HG03025 (cell line): ENCODE data around the gene SERPINE2.
"Not testable (repeated sequence)": the region's sequence is repeated elsewhere in the genome, so short reads cannot be mapped to it uniquely, and the experiment has no call there.

Experiments
- ATAC-seq: cut with Tn5 transposase; IDR thresholded peaks from one replicate; pipeline ENCODE4 v1.9.1; 2021; ENCODE audit warnings: mild to moderate bottlenecking, moderate library complexity; ENCODE audit not compliant: unreplicated experiment, low FRiP score

Gene SERPINE2

GRCh38 chr2:223944703-223945531 is 94.2 kb downstream of the SERPINE2 start, which contains the start of gene WDFY1:
Gene WDFY1, minus strand, starts transcription at chr2:223945335. Its CDS starts 51 bp downstream, at chr2:223945284.
- ATAC-seq = peak; percentile 71

- no peak for ATAC-seq
Observed at GRCh38 chr2:223944166-223944702, 94.9 kb downstream of the SERPINE2 start.

GRCh38 chr2:223943561-223944008 is 95.5 kb downstream of the SERPINE2 start:
- ATAC-seq = no peak

- ATAC-seq = no peak
Observed at GRCh38 chr2:223943135-223943534, 96.0 kb downstream of the SERPINE2 start.

DNA sequence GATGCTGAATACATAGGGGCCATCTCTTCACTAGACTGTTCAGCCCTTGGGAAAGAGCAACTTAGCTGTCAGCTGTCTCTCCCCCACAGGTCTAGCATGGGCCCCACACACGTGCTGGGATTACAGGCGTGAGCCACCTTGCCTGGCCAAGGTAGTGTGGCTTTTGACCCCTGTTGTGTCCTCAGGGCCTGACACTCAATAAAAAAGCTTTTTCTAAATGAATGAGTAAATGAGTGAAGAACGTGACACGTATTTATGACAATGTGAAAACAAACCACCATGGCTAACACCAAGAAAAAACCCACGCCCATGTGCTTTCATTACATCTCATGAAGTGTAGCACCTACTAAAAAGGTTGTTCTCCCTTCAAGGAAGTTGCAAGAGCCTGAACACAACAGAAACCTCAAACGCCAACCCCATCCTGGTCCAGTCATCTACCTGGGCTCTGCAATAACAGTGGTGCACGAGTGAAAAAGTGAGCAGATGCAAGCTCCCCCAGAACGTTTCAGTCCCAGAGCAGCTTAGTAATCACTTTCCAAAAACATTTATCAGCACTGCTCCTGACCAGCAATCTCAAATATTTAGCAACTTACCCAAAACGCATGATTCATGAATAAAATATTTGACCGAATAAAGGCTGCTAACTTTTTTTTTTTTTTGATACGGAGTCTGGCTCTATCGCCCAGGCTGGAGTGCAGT is 97.4 kb downstream of the SERPINE2 start:
- ATAC-seq = peak; percentile 55

GRCh38 chr2:223939438-223939837 is 99.6 kb downstream of the SERPINE2 start:
- not testable (repeated sequence) for ATAC-seq

GRCh38 chr2:223937535-223937934 is 101.6 kb downstream of the SERPINE2 start:
- ATAC-seq = no peak

- no peak for ATAC-seq
Observed at GRCh38 chr2:223936862-223937326, 102.2 kb downstream of the SERPINE2 start.

GRCh38 chr2:223935459-223936125 is 103.5 kb downstream of the SERPINE2 start:
- ATAC-seq = no peak

- no peak for ATAC-seq
Observed at GRCh38 chr2:223934870-223935269, 104.2 kb downstream of the SERPINE2 start.

DNA sequence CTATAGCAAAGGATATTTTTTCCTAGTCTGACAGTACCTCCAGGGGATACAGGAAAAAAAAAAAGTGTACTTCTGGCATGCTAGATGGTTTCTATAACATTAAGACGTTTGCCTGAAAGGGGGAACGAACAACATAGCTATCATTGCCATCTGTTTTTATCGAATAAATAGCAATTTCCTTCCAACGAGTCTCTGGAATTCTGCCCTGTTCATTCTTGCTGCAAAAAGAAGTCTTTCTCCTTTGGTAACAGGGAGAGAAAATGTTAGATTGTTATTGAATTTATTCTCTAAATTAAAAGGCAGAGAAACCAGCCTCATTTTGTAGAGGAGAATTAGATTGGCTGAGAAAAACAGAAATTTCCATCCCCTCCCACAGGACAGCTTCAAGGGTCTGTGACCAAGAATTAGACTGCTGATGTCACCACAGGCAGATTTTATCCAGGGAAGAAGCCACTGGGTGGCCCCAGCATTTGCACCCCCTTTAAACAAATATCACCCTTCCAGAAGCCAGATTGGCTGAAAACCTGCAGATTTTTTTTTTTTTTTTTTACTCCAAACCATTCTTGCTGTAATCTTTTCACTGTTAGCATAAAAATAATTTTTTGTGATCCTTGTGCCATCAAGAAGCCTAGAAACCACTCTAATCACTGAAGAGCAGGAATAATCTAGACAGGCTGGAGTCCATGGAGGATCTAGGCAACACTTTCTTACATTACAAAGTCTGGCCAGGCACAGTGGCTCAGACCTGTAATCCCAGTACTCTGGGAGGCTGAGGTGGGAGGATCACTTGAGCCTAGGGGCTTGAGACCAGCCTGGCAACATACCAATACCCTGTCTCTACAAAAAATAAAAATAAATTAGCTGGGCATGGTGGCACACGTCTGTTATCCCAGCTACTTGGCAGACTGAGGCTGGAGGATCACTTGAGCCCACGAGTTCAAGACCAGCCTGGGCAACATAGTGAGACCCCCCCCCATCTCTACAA is 106.0 kb downstream of the SERPINE2 start:
- no peak for ATAC-seq

- ATAC-seq = no peak
Observed at GRCh38 chr2:223930103-223930976, 108.7 kb downstream of the SERPINE2 start.

DNA sequence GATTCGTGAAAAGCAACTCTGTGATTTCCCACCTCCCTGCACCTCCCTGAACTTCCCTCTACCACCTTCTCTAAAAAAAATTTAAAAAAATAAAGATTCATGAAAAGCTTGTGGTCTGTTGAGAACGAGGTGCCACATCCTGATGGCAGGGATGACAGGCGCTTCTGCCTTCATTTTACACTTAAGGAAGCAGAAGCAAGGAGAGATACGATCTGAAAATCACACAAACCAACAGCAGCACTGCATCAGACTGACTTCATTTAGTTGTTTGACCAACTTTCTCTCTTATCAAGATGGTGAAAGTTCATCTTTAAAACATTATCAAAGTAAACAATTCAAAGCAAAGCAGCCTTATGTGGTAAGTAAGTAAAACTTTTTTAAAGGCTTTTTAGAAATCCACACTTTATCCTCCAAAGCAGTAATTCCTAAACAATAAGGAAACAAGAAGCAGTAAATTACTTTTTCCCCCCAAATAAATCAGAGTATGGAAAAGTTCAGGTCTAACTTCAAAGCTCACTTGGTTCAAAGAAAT is 109.4 kb downstream of the SERPINE2 start:
- no peak for ATAC-seq

- no peak for ATAC-seq
Observed at GRCh38 chr2:223928113-223929006, 110.7 kb downstream of the SERPINE2 start.

DNA sequence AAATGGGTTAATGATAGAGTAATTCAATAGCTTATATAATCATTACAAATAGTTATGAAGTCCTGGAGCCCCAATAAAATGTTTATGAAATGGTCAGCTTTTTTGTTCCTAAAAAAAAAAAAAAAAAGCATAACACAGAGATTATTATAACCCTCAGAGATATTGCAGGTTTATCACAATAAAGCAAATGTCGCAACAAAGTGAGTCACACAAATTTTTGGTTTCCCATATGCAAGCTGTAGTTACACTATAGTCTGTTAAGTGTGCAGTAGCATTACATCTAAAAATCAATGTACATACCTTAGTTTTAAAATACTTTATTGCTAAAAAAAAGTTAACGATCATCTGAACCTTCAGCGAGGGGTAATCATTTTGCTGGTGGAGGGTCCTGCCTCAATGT is 114.0 kb downstream of the SERPINE2 start:
- no peak for ATAC-seq
